GM21529 (cell line): ENCODE results near the gene RPRD1B.

Source experiments
- ATAC-seq: cut with Tn5 transposase; IDR thresholded peaks from one replicate; pipeline ENCODE4 v1.9.1; 2021; ENCODE audit not compliant: unreplicated experiment

The RPRD1B gene

DNA sequence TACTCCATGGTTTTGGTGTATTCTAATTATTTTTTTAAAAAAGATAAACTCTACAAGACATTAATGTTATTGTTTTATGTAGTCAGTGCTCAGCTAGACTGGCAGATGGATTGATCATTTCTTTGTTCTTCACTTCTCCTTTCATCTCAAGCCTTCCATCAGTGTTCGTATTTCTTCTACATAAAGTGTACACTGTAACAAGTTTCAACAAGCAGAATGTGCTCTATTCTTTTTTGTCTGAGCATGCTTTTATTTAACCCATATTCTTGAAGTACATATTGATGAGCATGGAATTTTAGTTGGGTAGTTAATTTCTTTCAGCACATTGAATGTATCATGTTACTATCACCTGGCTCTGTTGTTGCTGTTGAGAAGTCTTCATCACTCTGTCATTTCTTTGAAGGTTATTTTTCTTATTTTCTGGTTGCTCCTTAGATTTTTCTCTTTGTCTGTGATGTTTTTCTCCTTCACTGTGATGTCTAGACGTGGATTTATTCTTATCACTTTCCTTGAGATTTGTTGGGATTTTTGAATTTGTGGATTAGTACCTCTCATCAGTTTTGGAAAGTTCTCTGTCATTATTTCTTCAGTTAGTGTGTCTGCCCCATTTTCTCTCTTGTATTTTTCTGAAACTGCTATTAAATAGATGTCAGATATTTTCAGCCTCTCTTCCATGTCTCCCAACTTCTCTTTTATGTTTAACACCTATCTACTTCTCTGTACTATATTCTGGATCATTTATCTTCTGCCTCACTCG, 83.0 kb downstream of the RPRD1B start:
- no peak for ATAC-seq

DNA sequence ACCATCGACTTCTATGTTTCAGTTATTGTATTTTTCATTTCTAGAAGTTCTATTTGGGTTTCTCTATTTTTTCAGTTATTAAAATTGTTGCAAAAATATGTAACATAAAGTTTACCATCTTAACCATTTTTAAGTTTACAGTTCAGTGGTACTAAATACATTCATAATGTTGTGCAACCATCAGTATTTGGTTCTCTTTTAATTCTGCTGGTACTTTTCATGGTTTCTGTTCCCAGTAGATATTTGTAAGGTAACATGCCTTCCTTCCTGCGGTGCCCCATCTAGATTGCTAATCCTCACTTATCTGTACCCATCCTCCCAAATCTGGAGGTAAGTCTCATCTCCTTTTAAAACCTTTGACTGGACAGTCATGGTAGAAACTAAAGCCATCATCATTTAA, 83.7 kb downstream of the RPRD1B start:
- ATAC-seq: no peak

DNA sequence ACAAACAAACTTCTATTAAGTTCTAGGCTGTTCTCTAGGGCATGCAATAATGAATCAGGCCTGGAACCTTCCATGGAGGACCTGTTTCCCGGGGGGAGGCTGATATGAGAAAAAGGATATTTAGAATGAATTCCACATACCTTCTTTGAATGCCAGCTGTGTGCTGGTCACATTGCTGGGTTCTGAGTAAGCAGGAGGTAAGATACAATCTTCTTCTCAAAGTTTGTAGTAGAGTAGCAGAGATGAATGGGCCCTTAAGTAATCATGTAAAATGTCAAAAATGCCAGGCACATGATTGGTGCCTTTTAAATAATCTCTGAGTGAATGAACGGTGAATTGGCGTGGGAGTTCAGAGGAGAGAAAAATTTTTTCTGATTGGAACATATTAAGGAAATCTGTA, 84.1 kb downstream of the RPRD1B start:
- no peak for ATAC-seq

DNA sequence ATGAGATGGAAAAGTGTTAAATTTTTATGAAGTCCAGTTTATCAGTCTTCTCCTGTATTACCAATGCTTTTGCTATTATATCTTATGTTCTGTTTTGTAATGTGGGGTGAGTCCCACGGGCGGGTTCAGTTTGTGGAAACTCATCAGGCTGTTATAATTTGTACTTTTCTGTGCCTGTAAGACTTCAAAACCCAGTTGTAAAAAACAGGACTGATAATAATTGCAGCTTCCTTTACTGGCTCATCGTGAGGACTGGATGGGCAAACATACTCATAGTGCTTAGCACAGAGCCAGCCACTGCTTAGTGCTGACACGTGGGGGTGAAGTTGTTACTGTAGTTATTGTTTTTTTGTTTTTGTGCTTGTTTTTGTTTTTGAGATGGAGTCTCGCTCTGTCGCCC, 85.9 kb downstream of the RPRD1B start:
- no peak for ATAC-seq

DNA sequence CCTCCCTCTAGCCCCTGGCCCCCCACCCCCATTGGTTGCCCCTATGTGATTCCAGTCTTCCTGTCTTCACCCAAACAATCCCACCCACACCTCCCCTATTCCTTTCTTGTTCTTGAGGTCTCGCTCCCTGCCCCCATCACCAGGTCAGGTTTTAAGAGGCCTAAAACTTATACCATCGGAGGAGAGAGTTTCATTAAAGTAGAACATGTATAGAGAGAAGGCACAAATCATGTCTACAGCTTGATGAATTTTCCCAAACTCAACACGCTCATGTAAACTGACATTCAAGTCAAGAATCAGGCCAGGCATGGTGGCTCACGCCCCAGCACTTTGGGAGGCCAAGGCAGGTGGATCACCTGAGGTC, 87.1 kb downstream of the RPRD1B start:
- no peak for ATAC-seq

DNA sequence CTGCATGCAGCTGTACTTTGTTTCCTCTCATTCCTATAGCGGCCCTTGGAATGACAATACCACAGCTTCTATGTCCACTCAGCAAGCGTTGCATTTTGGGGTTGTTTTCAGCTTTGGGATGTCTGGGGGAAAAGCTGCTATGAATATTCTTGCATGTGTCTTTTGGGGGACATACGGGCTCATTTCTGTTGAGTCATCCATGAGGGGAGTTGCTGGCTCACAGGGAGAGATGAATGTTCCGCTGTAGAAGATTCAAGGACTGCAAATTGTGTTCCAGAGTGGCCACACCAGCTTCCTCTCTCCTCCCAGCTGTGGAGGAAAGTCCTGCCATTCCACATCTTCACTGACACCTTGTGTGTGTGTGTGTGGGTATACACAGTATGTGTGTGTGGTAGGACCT, 88.2 kb downstream of the RPRD1B start:
- no peak for ATAC-seq

DNA sequence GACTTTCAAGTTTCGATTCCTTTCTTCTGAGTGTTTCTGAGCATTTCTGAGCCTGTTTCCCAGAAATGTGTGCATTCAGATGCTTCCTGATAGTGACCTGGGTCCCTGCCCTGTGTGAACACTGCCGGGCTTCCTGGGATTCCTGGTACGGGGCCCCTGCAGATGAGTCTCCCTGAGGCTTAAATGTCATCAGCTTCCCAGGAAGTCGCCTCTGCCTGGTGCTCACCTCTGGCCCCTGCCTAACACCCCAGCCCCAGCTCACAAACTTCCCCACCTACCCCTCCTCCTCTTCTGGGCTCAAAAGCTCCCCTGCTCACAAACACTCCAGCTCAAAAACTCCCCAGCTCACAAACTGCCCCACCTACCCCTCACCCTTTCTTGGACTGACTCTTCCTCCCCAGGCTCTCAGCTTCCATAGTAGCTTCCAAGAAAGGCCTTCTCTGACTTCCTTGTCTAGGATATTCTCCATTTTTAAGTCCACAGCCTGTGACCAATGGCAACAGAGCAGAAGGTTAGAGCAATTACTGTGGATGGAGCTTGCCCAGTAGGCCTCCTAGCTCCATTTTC, 89.6 kb downstream of the RPRD1B start:
- no peak for ATAC-seq

DNA sequence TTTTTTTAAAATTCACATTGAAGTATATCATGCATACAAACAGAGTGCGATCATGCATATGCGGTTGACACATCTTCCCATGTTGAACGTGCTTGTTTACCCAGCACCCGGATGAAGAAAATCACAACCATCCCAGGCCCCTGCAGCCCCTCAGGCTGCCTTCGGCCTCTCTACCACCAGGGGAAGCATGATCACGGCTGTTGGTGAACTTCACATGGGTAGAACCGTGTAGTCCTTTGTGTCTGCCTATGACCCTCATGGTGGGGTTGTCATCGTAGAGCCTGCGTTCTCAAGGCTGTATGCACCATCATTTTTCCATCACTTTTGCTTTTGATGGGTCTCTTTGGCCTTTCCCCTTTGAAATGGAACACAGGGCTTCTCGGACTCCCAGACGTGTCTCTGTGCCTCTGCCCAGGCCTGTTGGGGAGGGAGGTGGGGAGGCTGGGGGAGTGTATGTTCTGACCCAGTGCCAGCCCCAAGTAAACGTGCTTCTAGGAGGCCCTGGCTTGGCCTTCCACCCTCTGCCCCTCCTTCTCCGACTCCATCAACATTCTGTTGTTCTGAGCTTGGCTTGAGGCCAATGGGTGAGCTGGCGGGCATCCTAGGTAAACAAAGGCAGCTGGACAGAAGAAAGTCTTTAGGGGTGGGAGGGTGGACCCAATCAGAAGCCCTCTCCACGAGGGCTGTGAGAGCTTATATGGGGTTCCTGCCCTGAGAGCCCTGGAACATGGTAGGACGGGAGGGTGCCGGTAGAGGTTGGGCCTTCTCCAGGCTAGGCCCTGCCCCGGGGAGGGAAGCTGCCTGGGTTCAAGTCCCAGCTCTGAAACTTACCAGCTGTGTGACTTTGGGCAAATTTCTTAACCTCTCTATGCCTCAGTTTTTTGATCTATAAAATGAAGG, 91.9 kb downstream of the RPRD1B start:
- ATAC-seq: no peak

DNA sequence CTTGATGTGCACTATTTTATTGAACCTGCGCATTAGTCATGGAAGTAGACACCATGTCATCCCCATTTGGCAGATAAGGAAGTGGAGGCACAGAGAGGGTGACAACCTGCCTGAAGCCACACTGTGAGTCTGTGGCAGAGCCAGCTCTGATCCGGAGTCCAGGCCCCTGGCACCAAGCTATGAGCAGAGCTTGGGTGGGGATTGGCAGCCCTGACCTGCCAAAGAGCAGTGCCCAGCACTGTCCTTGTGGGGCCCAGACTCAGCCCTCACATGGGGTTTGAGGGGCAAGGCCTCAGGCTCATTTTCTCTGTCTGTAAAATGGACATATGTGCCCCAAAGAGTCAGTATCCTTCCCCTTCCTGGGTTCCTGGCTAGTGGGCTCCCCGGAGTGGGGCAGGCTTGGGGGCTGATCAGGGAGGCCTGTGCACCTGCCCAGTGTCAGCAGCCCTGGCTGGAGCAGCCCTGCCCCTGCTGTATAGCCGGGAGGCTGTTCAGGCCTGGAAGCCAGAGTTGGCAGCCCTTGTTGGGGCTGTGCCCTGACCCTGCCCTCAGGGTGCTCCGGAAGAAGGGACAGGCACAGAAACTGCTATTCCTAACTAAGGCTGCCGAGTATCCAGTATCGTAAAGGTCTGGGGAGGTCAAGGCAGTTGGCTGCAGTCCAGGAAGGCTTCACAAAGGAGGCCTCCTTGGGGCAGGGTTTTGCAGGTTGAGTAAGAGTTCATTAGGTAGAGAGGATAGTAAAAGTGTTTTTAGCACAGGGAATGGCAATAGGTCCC, 92.8 kb downstream of the RPRD1B start:
- ATAC-seq: no peak

DNA sequence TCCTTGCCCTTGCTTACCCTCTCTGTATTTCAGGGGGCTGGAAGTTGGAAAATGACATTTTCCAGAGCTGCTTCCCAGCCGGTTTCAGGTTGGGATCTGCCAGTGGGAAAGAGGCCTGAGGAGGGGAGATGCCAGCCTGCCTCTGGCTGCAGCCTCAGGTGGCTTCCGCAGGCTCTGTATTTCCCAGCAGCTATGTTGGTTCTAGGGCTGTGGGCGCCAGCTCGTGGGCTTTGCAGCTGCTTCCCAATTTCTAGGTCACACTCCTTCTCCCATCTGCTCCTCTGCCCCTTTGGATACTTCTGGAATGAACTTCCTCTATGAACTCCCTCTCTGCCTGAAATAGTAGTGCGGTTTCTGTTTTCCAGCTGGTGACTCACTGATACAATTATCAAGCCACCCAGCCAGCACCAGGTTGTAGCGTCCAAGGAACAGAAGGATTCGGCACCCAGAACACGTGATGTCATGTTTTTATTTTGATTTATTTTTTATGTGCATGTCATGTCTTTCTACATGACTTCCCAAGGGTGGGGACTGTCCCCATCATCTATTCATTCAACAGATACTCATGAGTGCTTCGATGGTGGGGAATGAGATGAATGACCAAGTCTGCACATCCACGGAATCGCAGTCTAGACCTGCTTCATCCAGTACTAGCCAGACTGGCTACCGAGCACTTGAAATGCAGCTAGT, 93.5 kb downstream of the RPRD1B start:
- no peak for ATAC-seq

DNA sequence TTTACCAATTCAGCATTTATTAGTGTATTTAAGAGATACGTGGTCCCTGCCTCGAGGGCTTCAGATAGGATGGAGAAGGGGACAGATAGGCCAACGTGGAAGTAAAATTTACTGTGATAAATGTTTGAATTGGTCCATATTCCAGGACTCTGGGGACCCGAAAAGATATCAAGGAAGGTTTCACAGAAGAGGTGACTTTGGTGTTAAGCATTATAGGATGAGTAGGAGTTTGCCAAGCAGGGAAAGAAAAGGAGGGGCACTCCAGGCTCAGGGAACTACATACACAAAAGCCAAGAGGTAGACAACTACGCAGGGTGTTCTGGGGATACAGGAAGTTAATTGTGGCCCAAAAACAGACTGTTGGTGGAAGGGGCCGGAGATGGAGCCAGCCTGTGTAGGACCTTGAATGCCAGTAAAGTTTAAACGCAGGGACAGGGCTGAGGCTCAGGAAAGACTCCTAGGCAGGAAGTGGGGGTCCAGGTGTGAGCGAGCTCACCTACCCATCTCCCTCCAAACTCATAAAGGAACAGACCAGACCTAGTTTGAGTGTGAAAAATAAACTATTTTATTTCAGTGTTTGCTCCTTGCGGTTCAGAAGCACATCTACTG, 94.5 kb downstream of the RPRD1B start:
- no peak for ATAC-seq

DNA sequence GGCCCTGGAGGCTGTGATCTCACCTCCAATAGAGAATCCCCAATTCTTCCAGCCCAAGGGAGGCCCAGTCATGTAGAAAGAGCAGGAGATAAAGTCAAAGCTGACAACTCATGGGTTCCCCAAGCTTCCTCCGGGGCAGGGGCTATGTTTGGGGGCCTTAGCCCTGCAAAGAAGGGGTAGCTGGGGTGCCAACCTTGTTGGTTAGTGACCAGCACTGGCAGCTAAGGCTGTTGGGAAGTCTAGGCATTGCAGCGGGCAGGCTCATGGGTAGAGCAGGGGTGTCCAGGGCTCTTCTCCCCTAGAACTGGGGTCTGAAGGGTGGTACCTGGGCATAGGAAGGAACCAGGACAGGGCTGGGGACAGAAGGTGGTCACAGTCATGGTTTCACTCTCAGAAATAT, 95.1 kb downstream of the RPRD1B start:
- no peak for ATAC-seq

DNA sequence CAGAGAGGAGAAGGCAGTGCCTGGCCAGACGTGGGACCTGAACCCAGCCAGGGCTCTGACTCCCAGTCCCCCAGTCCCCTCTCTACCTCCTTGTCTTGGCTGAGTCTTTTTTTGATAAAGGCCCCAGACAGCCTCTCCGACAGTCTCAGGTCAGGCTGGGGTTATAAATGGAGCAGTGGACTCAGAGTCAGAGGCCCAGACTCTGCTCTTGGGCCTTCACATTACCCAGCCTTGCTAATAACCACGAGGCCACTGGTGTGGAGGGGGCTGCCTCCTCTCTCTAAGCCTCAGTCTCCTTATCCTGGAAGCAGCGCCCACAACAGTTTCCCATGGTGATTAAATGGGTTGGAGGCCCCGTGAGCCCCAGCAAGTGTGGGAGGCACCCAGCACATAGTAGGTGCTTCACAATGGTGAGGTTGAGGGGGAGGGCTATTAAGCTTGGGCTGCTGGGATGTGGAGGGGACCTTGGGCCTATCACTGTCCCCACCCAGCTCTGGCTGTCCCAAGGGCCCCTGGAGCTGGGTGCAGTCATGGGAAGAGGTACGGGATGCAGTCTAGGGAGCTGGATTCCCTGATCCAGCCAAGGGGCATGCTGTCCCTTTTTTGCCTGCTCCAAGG, 95.8 kb downstream of the RPRD1B start:
- no peak for ATAC-seq

DNA sequence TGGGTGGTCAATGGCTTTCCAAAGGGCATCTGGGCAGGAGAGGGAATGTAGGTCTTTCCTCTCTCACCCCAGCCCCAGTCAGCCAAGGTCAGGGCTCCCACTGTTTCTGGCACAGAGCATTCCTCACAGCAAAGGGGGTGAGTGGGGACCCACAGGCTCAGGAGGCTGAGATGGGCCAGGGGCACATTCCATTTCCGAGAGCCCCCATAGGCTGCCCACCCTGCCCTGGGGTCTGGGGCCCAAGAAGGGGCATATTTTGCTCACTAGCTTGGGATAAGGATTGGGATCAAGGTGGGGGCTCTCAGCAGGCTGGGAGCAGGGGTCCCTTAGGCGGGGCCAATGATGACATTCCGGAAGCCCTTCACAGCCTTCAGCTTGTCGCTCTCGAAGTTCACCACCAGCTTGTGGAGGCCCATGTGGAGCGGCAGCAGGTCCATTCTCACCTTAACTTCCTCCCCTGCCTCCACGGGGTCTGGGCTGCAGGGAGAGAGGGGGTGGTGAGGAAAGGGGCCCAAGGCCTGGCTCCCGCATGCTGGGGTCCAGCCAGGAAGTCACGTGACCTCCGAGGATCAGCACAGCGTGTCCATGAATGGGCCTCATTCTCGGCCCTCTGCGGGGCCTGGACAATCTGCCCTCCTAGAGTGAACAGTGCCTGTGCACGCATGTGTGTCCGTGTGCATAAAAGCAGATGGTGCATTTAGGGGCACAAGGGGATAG, 96.5 kb downstream of the RPRD1B start:
- ATAC-seq: no peak

DNA sequence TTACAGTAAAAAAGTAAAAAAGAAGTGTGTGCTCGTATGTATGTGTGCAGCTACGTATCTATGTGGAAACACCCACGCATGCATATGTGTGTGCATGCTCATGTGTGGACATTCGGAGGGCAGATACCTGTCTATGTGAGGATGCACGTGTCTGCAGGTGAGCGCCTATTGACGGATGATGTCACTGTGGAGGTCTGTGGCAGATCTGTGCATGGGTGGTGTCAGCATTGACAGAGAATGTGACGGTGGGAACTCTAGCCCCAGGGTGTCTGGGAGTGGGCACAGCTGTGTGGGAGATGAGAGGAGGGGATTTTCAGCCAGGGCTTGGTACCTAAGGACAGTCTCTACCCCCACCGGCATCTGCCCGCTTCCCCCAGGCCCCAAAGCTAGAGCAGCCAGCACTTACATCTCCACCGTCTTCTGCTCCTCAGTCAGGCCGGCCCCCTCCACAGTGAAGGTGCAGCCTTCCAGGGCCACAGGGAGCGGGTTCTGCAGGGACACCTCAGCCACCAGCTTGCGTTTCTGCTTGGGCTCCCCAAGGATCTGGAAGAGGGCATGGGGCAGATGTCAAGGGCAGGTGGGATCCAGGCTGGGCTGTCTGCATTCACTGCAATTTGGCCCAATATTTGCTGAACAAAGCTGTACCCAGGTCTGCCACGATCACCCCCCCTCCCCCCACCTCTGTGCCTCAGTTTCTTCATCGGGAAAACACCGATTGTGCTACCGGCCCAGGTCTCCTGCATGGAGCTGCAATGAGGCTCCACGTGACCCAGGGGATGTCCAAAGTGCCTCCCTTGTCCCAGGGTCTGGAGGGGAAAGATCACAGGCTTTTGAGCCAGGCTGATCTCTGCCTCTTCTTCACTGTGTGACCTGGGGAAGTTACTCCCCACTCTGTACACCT, 97.4 kb downstream of the RPRD1B start:
- no peak for ATAC-seq

DNA sequence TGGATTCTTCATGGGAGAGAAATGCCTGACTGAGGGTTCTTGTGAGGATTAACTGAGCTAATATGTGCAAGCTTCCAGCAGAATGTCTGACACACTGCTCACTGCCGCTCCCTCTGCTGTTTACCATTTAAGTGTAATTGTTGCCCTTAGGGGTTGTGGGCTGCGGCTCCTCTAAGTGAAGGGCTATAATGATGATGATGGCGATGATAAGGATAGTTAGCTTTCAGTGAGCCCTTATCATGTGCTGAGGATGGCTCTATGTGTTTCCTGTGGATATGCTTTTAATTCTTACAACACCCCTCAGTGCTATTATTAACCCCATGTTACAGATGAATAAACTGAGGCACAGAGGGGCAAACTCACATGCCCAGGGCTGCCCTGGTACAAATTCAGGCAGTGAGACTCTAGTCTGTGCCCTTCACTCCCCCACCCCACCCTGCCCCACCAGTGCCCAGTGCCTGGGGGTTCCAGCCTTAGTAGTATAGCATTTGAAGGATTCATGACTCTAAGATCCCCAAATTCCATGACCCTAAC, 98.1 kb downstream of the RPRD1B start:
- ATAC-seq: no peak

DNA sequence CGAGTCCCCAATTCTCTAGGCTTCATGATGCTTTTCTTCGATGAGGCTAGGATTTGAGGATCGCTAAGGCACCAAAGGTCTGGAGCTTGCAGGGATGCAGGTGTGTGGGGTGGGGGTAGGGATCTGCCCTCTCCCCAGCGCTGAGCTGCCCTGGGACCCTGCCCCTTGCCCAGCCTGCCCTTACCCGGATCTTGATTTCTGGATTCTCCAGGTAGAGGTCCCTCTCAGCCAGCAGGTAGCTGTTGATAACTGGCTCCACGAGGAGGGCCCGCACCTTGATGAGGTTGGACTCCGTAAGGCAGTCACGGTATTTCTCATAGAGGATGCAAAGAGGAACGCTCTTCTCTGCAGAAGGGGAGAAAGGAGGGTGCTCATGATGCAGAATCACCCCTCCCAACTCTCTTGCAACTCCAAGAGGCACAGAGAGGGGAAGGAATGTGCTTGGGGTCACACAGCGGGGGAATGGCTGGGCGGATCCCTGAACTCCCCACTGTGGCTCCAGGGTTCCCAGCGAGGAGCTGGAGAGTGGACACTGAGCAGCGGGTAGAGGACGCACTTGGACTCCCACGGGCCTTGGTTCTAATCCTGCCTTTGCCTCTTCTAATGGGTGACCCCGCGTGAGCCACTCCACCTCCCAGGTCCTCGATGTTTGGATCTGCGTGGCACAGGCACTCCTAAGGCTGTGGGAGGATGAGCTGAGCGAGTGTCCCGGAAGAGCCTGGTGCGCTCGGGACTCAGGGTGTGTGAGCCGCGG, 98.8 kb downstream of the RPRD1B start:
- ATAC-seq: no peak
